Ecto neural progenitor cell (in vitro differentiated cells): ENCODE measurements around the gene CXCL5.
"Not testable (repeated sequence)": the region's sequence is repeated elsewhere in the genome, so short reads cannot be mapped to it uniquely, and the experiment has no call there.

ENCODE experiments used
- DNase-seq: peaks from one replicate; pipeline ENCODE4 v3.0.0-alpha.2; 2018; ENCODE audit warnings: low spot score

Gene CXCL5

DNA sequence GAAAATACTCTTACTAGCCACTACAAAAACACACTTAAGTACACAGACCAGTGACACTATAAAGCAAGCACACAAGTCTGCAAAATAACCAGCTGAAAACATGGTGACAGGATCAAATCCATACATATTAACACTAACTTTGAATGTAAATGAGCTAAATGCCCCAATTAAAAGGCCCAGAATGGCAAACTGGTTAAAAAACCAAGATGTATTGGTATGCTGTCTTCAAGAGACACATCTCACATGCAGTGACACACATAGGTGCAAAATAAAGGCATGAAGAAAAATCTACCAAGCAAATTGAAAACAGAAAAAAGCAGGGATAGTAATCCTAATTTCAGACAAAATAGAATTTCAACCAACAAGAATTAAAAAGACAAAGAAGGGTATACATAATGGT, 27.5 kb downstream of the CXCL5 start:
- DNase-seq: no peak

DNA sequence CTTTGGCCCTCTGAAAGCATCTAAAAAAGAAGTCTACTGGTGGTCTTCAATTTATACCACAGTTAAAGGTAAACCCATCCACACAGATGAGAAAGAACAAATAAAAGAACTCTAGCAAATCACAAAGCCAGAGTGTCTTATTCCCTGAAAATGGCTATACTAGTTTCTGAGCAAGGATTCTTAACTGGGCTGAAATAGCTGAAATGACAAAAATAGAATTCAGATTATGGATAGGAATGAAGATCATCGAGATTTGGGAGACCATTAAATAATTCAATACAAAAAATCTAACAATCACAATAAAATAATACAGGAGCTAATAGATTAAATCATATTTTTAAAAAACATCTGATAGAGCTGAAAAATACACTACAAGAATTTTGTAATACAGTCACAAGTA, 28.5 kb downstream of the CXCL5 start:
- no peak for DNase-seq

DNA sequence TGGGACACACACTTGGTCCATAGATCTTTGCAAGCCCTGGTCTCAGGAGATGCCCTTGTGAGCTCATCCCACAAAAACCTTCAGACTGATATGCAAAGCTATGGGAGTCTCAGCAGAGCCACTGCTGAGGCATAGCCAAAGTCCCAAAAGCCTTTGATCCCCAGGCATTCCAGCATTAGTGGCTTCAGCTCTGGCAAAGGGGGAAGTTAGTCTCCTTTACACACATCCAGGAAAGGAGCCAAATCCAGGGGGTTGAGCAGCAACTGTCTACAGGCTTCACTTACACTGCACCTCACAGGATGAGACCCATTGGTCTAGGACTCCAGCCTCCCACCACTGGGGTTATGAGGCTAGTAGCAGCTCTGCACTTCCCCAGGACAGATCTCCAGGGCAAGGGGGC, 30.6 kb downstream of the CXCL5 start:
- DNase-seq: no peak

DNA sequence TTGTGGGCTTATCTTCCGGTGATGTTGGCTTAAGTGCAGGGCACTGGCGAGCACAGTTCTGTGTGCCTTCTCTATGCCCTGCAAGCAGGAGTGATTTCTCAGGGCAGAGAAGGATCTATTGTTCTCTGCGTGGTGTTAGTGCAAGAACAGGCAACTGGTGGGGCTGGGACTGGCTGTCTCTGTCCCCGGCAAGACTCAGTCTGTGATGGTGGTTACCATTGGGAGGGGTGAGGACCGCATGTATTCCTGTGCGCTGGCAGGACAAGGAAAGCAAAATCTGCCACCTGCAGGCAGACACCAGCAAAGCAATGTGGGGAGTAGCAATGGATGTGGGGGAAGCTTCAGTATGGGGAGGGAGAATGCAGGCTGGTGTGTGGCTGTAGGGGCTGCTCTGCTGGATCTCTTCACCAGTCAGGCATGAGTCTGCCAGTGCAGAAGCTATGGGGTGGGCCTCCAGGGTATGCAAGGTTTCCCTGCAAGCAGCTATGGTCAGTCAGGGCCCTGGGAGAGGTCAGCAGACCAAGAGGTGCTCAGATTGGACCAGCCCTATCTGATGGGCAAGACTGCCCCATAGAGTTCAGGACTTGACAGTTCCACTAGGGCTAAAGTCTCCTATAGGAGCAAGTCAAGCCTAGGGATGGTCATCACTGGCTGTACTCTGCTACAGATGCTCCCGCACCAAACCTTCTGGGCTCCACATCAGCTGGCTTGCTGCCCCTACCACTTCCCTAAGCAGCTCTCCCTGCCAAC, 33.4 kb downstream of the CXCL5 start:
- peak; percentile 65 for DNase-seq

DNA sequence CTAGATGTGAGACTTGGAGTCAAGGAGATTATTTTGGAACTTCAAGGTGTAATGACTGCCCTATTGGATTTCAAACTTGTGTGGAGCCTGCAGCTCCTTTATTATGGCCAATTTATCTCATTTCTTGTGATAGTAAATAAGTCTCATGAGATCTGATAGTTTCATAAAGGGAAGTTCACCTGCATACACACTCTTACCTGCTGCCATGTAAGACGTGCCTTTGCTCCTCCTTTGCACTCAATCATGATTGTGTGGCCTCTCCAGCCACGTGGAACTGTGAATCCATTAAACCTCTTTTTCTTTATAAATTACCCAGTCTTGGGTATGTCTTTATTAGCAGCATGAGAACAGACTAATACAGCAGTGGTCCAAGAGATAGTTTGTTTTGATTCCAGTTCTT, 35.8 kb downstream of the CXCL5 start:
- no peak for DNase-seq

DNA sequence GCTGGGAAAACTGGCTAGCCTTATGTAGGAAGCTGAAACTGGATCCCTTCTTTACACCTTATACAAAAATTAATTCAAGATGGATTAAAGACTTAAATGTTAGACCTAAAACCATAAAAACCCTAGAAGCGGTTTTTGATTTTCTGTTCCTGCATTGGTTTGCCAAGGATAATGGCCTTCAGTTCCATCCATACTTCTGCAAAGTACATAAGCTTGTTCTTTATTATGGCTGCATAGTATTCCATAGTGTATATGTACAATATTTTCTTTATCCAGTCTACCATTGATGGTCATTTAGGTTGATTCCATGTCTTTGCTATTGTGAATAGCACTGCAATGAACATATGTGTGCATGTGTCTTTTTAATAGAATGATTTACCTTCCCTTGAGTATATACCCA, 39.4 kb downstream of the CXCL5 start:
- DNase-seq: not testable (repeated sequence)

DNA sequence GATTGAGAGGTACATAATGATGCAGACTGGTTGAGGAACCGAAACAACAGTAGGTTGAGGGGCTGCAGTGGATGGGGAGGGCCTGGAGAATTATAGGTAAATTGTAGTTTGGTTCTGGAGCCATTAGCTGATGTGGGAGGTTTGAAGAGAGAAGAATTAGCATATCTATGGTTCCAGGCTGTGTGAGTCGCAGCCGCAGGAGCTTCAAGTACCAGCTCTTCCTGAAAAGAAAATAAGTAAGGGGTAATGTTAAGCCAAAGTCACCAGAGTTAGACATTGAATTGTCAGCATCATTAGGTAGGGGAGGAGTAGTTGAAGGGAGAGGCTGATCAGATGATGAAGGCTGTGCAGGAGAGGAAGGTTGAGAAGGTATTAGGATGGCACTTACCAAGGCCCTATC, 46.1 kb downstream of the CXCL5 start:
- DNase-seq: no peak

DNA sequence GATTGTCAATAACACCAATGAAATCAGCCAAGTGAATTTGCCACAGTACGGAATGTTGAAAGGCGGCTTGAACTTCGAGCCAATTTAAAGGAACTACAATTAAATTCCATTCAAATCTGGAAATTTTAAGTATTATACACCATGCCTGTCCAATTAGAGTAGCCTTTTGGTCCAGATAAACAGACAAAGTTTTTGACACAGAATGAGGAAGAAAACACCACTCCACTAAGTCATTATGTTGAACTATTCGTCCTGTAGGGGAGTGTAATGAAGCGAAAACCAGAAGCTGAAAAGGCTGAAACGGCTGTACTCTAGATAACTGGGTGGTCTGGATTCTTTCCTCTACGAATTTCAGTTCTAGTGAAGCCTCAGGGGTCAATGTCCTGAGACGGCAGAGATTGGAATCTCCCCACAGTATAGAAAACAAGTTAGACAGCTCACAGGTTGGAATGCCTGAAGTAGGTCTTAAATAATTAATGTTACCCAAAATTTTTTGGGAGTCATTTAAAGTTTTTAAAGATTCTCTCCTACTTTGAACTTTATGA, 48.0 kb downstream of the CXCL5 start:
- DNase-seq: not testable (repeated sequence)

DNA sequence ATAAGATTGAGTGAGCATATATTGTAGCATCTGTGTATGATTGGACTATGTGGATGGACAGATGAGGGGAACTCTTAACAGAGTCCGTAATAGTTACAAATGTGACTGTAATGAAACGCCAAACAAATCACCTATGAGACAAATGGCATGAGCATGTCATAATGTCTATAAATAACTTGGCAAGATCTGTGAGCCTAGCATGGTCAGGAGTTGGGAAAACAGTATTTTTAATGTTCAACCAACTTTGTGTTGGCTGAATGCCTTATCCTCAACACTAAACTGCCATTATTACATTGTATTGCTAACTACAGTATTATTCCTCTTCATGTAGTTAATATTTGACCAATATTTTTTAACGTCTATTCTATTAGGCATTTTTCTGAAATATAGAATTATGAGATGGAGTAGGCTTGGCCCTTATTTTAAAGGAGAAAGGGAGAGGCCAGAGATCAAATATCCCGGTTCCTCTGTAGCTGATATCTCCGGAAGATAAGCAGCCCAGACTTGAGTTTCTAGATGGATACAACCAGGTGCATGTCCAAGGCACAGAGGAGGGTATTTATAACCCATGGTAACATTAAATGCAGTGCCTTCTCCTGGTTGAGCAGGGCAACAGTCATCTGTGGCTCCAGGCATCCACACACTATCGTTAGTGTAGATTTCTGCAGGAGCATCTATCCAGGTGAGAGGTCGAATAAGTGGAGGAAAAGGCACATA, 49.3 kb downstream of the CXCL5 start:
- DNase-seq: no peak

DNA sequence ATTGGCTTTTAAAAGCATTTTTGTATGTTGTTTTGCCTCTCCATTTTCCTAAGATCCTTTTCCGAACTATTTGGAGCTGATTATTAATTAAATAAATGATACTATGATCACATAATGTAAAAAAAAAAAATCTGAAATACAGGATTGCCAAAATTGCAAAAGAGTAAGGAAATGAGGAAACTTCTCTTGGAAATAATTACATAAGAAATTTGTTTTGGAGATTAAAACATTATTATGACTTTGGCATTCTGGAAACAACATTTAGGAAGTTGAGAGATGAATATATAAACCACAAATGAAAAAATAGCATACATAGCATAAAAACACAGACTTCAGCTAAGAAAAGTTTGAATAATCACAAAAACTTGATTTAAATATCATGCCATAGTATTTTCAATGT, 50.2 kb downstream of the CXCL5 start:
- DNase-seq: no peak

DNA sequence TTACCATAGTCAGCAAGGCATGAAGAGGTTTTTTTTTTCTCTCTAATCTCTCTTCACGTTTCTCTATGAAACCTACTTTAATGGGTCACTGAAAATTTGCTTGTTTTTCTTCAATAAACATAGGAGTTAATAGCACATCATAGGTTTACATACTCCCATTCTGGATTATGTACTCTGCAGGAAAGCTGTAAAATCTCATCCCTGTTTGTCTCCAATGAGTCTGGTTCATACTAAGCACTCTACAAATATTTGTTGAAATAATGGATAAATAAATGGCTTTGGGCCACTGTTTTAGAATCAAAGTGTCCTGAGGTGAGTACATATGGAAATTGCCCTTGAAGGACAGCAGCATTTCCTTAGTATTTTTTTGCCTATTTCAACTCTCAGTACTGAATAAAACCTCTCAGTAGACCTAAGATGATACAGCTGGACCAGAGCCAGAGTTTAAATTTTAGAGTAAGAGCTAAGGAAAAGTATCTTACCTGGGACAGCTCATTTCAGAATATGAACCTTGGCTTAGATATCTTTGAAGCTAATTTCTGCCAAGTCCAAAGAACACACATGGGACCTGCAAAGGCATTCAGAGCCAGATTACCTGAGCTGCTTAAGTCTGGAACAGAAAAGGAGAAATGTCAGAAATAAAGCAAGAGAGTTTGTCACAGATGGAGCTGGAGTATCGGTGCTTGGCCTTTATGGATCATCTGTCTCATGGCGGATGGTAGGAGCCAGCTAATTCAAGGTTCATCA, 51.1 kb downstream of the CXCL5 start:
- no peak for DNase-seq

DNA sequence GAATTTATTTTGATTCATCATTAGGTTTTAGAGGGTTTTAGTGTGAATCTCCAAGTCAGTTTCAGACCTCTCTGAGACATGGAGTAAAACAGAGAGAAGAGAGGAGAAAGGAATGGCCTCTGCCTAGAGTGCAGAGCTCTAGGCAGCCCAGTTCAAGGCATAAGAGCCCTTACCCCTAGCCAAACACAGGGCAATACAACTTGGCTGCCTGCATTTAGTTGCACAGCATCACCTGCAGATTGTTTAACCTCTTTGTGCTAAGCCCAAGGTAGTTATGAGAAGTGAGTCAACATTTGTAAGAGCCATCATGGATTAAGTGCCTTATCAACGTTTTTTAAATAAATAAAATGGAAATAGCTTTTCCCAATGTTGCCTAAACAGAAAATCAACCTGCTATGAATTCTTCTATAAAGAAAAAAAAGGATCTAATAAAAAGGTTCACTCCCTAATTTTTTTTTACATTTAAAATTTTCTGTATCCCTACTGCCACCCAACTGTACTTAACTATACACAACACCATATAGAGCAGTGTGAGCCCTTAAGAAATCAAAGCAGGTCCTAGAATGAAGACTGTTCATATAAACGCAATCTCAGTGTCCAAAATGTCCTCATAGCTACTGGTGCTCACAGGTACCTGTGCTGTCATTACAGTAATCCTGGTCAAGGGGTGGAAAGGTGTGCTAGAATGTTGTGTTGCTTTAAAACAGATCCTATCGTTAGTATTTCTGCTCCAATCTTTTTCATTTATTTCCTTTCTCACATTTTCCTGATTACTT, 52.6 kb downstream of the CXCL5 start:
- DNase-seq: no peak
